Uterus (tissue), 4 donors: ENCODE results near the gene UBQLN1. TPM values are rescaled to one million over a fixed set of nuclear protein-coding genes. Genes with fewer than 3 reads are reported as not detected.

Experiments used
- DNase-seq, 2 donors: peaks; one replicate each; pipeline ENCODE4 v3.0.0-alpha.2; 2019 to 2020
- H3K27ac ChIP-seq, 2 donors: fragments of 200-600 bp; sonication (generic); 1 replicate in 1 of 2; 2 replicates in 1 of 2; pipeline ENCODE4 v1.5.1; 2016 to 2018
- H3K27me3 ChIP-seq, 2 donors: fragments of 200-600 bp; sonication (generic); one replicate each; pipeline ENCODE4 v1.5.1; 2018 to 2019; ENCODE audit warnings: control low read depth in 1 of 2
- H3K36me3 ChIP-seq, 2 donors: fragments of 200-600 bp; sonication (generic); one replicate each; pipeline ENCODE4 v1.5.1; 2019; ENCODE audit warnings: control low read depth in 1 of 2
- H3K4me1 ChIP-seq, 2 donors: fragments of 200-600 bp; sonication (generic); one replicate each; pipeline ENCODE4 v1.5.1; 2018 to 2019; ENCODE audit warnings: control low read depth in 1 of 2
- H3K4me3 ChIP-seq, 2 donors: fragments of 200-600 bp; sonication (generic); 1 replicate in 1 of 2; 2 replicates in 1 of 2; pipeline ENCODE4 v1.5.1; 2018 to 2019; ENCODE audit warnings: mild to moderate bottlenecking in 1 of 2
- H3K9me3 ChIP-seq, 2 donors: fragments of 200-600 bp; sonication (generic); one replicate each; pipeline ENCODE4 v1.5.1; 2019; ENCODE audit warnings: control low read depth in 1 of 2
- CTCF ChIP-seq, 4 experiments: fragments of 200-600 bp in 2 of 4; fragments of 450-650 bp in 2 of 4; sonication (generic) in 2 of 4; IDR thresholded peaks; one replicate each; pipeline ENCODE4 v1.5.1; 2016 to 2019; ENCODE audit warnings: antibody characterized with exemption in 4 of 4, mild to moderate bottlenecking in 2 of 4, moderate library complexity in 1 of 4
- POLR2A ChIP-seq, 2 donors: fragments of 450-650 bp; IDR thresholded peaks; one replicate each; pipeline ENCODE4 v1.6.1; 2016; ENCODE audit warnings: antibody characterized with exemption in 2 of 2, mild to moderate bottlenecking in 1 of 2, moderate library complexity in 1 of 2
- intact Hi-C: fragments of 100-400 bp; cut with DNase I; formaldehyde crosslinking; loops from one replicate; pipeline ENCODE4 v1.15.1; 2023; ENCODE audit warnings: low total_unique reads
- total RNA-seq, 4 donors: library from RNA; depleted of rRNA in 3 of 4; stranded (reverse); fragments of >200 nt in 3 of 4; gene quantifications; one replicate each; pipeline versions ENCODE4 v1.1.0 to v1.2.4, GENCODE V29; 2014 to 2023
- donor health status: DM: yes; HTN: yes; CAD: no.

The UBQLN1 gene
- total RNA-seq, 4 donors from 2014 or later: 66.8 to 155 (median 98.1) TPM

GRCh38 chr9:83629433-83630104, 78.2 kb downstream of the UBQLN1 start:
- intact Hi-C loops: no loop called here
- no peak for DNase-seq
- no peak overlapping the region for H3K27ac ChIP-seq
- H3K9me3 ChIP-seq: no peaks in the 10 kb centered on the region
- H3K36me3 ChIP-seq: no peaks in the 10 kb centered on the region
- H3K4me3 ChIP-seq: no peak overlapping the region
- no peaks in the 10 kb centered on the region for H3K4me1 ChIP-seq
- no peaks in the 10 kb centered on the region for H3K27me3 ChIP-seq
- TF ChIP-seq POLR2A (IDR thresholded peaks at IDR 0.05) (no peak), CTCF (IDR thresholded peaks at IDR 0.05) (no peak)

GRCh38 chr9:83628540-83628939, 79.2 kb downstream of the UBQLN1 start:
- TF ChIP-seq POLR2A (IDR thresholded peaks at IDR 0.05) (no peak), CTCF (IDR thresholded peaks at IDR 0.05) (no peak)
- intact Hi-C loops: no loop called here
- no peaks in the 10 kb centered on the region for H3K36me3 ChIP-seq

GRCh38 chr9:83625178-83625577, 82.6 kb downstream of the UBQLN1 start:
- no peak for TF ChIP-seq CTCF (IDR thresholded peaks at IDR 0.05)
- TF ChIP-seq POLR2A (IDR thresholded peaks at IDR 0.05): no peak
- intact Hi-C loops: no loop called here
- DNase-seq: no peak
- Histone ChIP-seq H3K36me3 (no peaks in the 10 kb centered on the region), H3K27ac (no peak overlapping the region), H3K27me3 (no peaks in the 10 kb centered on the region), H3K4me3 (no peak overlapping the region), H3K9me3 (no peaks in the 10 kb centered on the region), H3K4me1 (no peaks in the 10 kb centered on the region)

More at GRCh38 chr9:83628540-83628939, 79.2 kb downstream of the UBQLN1 start:
- no peaks in the 10 kb centered on the region for H3K4me1 ChIP-seq
- no peak overlapping the region for H3K4me3 ChIP-seq
- H3K27ac ChIP-seq: no peak overlapping the region
- no peaks in the 10 kb centered on the region for H3K27me3 ChIP-seq
- no peaks in the 10 kb centered on the region for H3K9me3 ChIP-seq
- no peak for DNase-seq

GRCh38 chr9:83623679-83624076, 84.1 kb downstream of the UBQLN1 start:
- peak overlapping the region; percentile 86 to 87 for H3K27ac ChIP-seq
- no peaks in the 10 kb centered on the region for H3K27me3 ChIP-seq
- H3K9me3 ChIP-seq: no peaks in the 10 kb centered on the region
- no peak for TF ChIP-seq POLR2A (IDR thresholded peaks at IDR 0.05)
- no peak for TF ChIP-seq CTCF (IDR thresholded peaks at IDR 0.05)
- no peak for DNase-seq
- no peaks in the 10 kb centered on the region for H3K4me1 ChIP-seq
- no peaks in the 10 kb centered on the region for H3K36me3 ChIP-seq
- intact Hi-C loops: no loop called here
- peak overlapping the region; percentile 54 to 78 for H3K4me3 ChIP-seq

GRCh38 chr9:83622939-83623678, 84.6 kb downstream of the UBQLN1 start, which contains the start of gene IDNK:
Gene IDNK (plus strand): TSS chr9:83623143. CDS start chr9:83623172, 29 bp downstream.
- Histone ChIP-seq H3K36me3 (no peaks in the 10 kb centered on the region), H3K4me1 (no peaks in the 10 kb centered on the region), H3K4me3 (peak within 1 kb of the TSS; percentile 54 to 78), H3K9me3 (no peaks in the 10 kb centered on the region), H3K27ac (peak within 1 kb of the TSS; percentile 86 to 87), H3K27me3 (no peaks in the 10 kb centered on the region)
- DNase-seq: peak; percentile 40 to 45
- peak in 1 of 2 donors; percentile 6 for TF ChIP-seq POLR2A (IDR thresholded peaks at IDR 0.05)
- TF ChIP-seq CTCF (IDR thresholded peaks at IDR 0.05): peak in 1 of 4 experiments; percentile 3
- intact Hi-C loops: no loop called here
